AG09319 (cell line): ENCODE measurements around the gene UGT1A3.

Source experiments
- DNase-seq: peaks from one replicate; pipeline ENCODE4 v3.0.0-alpha.2; 2010; ENCODE audit warnings: low read depth; ENCODE audit errors: extremely low read depth
- CTCF ChIP-seq: IDR thresholded peaks from 2 replicates; pipeline ENCODE4 v1.5.1; 2011; ENCODE audit warnings: low read depth, mild to moderate bottlenecking, inconsistent platforms, low read length, moderate library complexity

UGT1A3 gene

GRCh38 chr2:233689031-233689430 lies 39.8 kb upstream of the UGT1A3 start:
- TF ChIP-seq CTCF = no peak
- DNase-seq = no peak

- DNase-seq = no peak
- no peak for TF ChIP-seq CTCF
Measured at GRCh38 chr2:233689501-233689900, 39.3 kb upstream of the UGT1A3 start.

- TF ChIP-seq CTCF = no peak
- DNase-seq = no peak
Measured at GRCh38 chr2:233690444-233690843, 38.4 kb upstream of the UGT1A3 start.

GRCh38 chr2:233691443-233692433 lies 37.1 kb upstream of the UGT1A3 start:
- DNase-seq = no peak

GRCh38 chr2:233692648-233693047 lies 36.2 kb upstream of the UGT1A3 start, which contains the start of gene UGT1A6:
TSS of gene UGT1A6 (plus strand) at chr2:233692890. CDS start at chr2:233693005, 115 bp downstream.
- DNase-seq = no peak
- no peak for TF ChIP-seq CTCF

More at GRCh38 chr2:233691443-233692433, 37.1 kb upstream of the UGT1A3 start:
- TF ChIP-seq CTCF = no peak

- no peak for TF ChIP-seq CTCF
Measured at GRCh38 chr2:233693963-233694362, 34.9 kb upstream of the UGT1A3 start.

GRCh38 chr2:233698740-233699139 lies 30.1 kb upstream of the UGT1A3 start:
- DNase-seq = no peak
- no peak for TF ChIP-seq CTCF

More at GRCh38 chr2:233693963-233694362, 34.9 kb upstream of the UGT1A3 start:
- DNase-seq = no peak
